DOHH2 (cell line): ENCODE data around the gene AGRN.

Experiments used
- H3F3A ChIP-seq: fragments of 200-600 bp; sonication (generic), shearing (Covaris generic); 2 replicates; pipeline ENCODE4 v1.6.0; 2016; ENCODE audit warnings: antibody characterized with exemption, mild to moderate bottlenecking; ENCODE audit not compliant: control insufficient read depth, insufficient read depth
- H3K27ac ChIP-seq: fragments of 200-600 bp; sonication (generic); 2 replicates; pipeline ENCODE4 v1.5.1; 2014; ENCODE audit warnings: low read depth, mild to moderate bottlenecking, low read length, moderate library complexity
- H3K27me3 ChIP-seq: fragments of 200-600 bp; sonication (generic); 2 replicates; pipeline ENCODE4 v1.6.1; 2014; ENCODE audit warnings: mild to moderate bottlenecking, low read length, mixed read lengths; ENCODE audit not compliant: control insufficient read depth
- H3K36me3 ChIP-seq: fragments of 200-600 bp; sonication (generic); 2 replicates; pipeline ENCODE4 v1.6.1; 2014; ENCODE audit warnings: mild to moderate bottlenecking, low read length, moderate library complexity, mixed read lengths; ENCODE audit not compliant: control insufficient read depth
- H3K4me1 ChIP-seq: fragments of 200-600 bp; sonication (generic); 2 replicates; pipeline ENCODE4 v1.6.1; 2014; ENCODE audit warnings: mild to moderate bottlenecking, low read length, mixed read lengths; ENCODE audit not compliant: control insufficient read depth
- H3K4me2 ChIP-seq: fragments of 200-600 bp; sonication (generic); 2 replicates; pipeline ENCODE4 v1.6.0; 2014; ENCODE audit warnings: mild to moderate bottlenecking, low read length, moderate library complexity
- H3K4me3 ChIP-seq: fragments of 200-600 bp; sonication (generic); 2 replicates; pipeline ENCODE4 v1.5.1; 2014; ENCODE audit warnings: mild to moderate bottlenecking, low read length, mixed read lengths
- H3K79me2 ChIP-seq: fragments of 200-600 bp; sonication (generic); 2 replicates; pipeline ENCODE4 v1.6.1; 2014; ENCODE audit warnings: mild to moderate bottlenecking, low read length, mixed read lengths; ENCODE audit not compliant: control insufficient read depth
- H3K9me2 ChIP-seq: fragments of 200-600 bp; sonication (generic); replicated peaks from 2 replicates; pipeline ENCODE4 v1.6.1; 2014; ENCODE audit warnings: mild to moderate bottlenecking, low read length, mixed read lengths; ENCODE audit not compliant: control insufficient read depth
- H3K9me3 ChIP-seq: fragments of 200-600 bp; sonication (generic); 2 replicates; pipeline ENCODE4 v1.6.1; 2014; ENCODE audit warnings: antibody characterized with exemption, low read length, mixed read lengths; ENCODE audit not compliant: control insufficient read depth, insufficient read depth
- H4K20me1 ChIP-seq: fragments of 200-600 bp; sonication (generic); 2 replicates; pipeline ENCODE4 v1.6.0; 2014; ENCODE audit warnings: low read depth, mild to moderate bottlenecking, antibody characterized with exemption, low read length, moderate library complexity; ENCODE audit not compliant: control insufficient read depth, insufficient read depth
- EZH2phosphoT487 ChIP-seq: fragments of 200-600 bp; sonication (generic); IDR thresholded peaks from 2 replicates; pipeline ENCODE4 v1.6.1; 2017; ENCODE audit warnings: borderline replicate concordance, mild to moderate bottlenecking, antibody characterized with exemption, low read length, moderate library complexity, mixed read lengths
- TF ChIP-seq, protein P1 (sequence below): fragments of 200-600 bp; sonication (generic); IDR thresholded peaks from one replicate; pipeline ENCODE4 v1.5.1; 2014; ENCODE audit warnings: antibody characterized with exemption, mild to moderate bottlenecking, low read depth, low read length; ENCODE audit not compliant: poor library complexity, severe bottlenecking

The AGRN gene

DNA sequence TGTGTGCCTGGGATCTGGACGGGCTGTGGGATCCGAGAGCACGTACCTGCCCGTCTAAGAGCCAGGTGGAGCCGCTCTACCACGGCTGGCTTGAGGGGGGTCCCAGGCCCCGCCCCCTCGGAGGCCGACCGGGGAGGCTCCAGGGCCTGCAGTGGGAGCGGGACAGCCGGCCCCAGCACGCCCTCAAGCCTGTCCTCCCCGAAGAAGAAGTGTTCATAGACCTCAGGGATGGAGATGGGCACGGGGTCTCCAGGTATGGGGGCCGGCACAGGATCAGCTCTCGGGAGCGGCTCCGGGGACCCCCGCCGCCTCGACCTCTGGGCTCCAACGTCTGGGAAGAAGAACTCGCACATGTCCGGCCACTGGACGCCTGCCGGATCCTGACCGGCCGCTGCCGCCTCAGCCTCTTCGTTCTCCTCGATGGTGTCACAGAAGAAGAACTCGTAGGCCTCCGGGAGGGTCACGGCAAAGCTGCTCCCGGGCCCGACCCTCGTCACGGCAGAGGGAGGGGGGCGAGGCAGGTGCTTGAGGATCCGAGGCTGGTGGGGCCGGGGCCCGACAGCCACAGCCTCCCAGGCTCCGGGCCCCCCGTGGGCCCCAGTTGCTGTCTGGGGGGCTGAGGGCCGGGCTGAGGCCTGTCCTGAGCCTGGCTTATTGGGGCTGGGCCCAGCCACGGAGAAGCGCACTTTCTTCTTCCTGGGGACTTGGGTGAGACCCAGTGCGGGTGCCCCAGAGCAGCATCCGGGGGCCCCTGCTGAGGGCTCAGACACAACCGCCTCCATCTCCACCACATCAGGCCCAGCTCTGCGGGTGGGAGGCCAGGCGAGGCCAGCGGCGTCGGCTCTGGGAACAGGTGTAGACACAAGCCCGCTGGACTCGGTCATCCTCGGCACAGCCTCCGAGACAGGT, 40.8 kb upstream of the AGRN start:
- no peaks in the 10 kb centered on the region for H3K27me3 ChIP-seq
- no peak overlapping the region for H3K4me2 ChIP-seq
- no peaks in the 10 kb centered on the region for H3K79me2 ChIP-seq

DNA sequence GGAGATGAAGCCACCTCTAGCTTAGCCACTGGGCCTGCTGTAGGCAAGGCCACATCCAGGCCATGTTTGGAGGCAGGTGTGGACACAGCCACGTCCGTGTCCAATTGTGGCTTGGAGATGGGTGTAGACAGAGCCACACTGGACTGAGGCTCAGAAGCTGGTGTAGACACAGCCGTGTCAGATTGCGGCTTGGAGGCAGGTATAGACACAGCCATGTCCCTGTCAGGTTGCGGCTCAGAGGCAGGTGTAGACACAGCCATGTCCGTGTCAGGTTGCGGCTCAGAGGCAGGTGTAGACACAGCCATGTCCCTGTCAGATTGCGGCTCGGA, 40.2 kb upstream of the AGRN start:
- Histone ChIP-seq H3K36me3 (no peaks in the 10 kb centered on the region), H3K27me3 (no peaks in the 10 kb centered on the region), H3K27ac (no peak overlapping the region)

More for the DNA sequence above, 40.8 kb upstream of the AGRN start:
- TF ChIP-seq, protein P1, sequence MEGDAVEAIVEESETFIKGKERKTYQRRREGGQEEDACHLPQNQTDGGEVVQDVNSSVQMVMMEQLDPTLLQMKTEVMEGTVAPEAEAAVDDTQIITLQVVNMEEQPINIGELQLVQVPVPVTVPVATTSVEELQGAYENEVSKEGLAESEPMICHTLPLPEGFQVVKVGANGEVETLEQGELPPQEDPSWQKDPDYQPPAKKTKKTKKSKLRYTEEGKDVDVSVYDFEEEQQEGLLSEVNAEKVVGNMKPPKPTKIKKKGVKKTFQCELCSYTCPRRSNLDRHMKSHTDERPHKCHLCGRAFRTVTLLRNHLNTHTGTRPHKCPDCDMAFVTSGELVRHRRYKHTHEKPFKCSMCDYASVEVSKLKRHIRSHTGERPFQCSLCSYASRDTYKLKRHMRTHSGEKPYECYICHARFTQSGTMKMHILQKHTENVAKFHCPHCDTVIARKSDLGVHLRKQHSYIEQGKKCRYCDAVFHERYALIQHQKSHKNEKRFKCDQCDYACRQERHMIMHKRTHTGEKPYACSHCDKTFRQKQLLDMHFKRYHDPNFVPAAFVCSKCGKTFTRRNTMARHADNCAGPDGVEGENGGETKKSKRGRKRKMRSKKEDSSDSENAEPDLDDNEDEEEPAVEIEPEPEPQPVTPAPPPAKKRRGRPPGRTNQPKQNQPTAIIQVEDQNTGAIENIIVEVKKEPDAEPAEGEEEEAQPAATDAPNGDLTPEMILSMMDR, result no peak
- TF ChIP-seq EZH2phosphoT487, result no peak
- H4K20me1 ChIP-seq, result no peaks in the 10 kb centered on the region
- H3K4me3 ChIP-seq, result no peak overlapping the region
- H3K36me3 ChIP-seq, result no peaks in the 10 kb centered on the region
- H3K9me2 ChIP-seq, result no peaks in the 10 kb centered on the region
- H3K4me1 ChIP-seq, result peaks cover 3% of the 10 kb centered on the region; the same call in 1 of the 2 replicates
- H3F3A ChIP-seq, result no peaks in the 10 kb centered on the region
- H3K9me3 ChIP-seq, result no peaks in the 10 kb centered on the region
- H3K27ac ChIP-seq, result no peak overlapping the region

DNA sequence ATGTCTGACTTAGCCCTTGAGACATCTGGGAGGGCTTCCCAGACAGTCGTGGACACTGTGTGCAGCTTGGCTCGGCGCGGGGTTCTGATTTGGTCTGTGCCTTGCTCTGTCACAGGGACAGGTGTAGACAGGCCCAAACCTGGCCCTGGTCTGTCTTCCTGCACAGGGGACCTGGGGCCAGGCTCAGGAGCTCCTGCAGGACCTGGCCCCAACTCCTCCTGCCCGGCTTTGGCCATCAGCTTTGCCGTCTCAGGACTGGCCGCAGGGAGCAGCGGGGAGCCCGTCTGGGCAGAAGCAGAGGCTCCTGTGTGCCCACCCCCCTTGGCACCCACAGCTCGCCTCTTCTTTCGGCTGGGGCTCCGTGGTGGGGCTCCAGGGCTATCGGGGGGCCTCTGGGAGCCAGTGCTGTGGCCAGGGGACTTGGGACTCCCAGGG, 39.8 kb upstream of the AGRN start:
- H3K27me3 ChIP-seq, result peaks cover under 1% of the 10 kb centered on the region
- peaks cover 3% of the 10 kb centered on the region; the same call in 1 of the 2 replicates for H3K4me1 ChIP-seq
- H3K4me3 ChIP-seq, result no peak overlapping the region
- no peaks in the 10 kb centered on the region for H3K9me2 ChIP-seq
- TF ChIP-seq, protein P1, result no peak
- no peak for TF ChIP-seq EZH2phosphoT487
- no peak overlapping the region for H3K4me2 ChIP-seq
- no peaks in the 10 kb centered on the region for H3K36me3 ChIP-seq
- no peaks in the 10 kb centered on the region for H3F3A ChIP-seq
- no peaks in the 10 kb centered on the region for H3K9me3 ChIP-seq
- no peaks in the 10 kb centered on the region for H3K79me2 ChIP-seq
- no peak overlapping the region for H3K27ac ChIP-seq
- H4K20me1 ChIP-seq, result no peaks in the 10 kb centered on the region

More for the DNA sequence above, 40.2 kb upstream of the AGRN start:
- H3K79me2 ChIP-seq, result no peaks in the 10 kb centered on the region
- H3K9me2 ChIP-seq, result no peaks in the 10 kb centered on the region
- no peaks in the 10 kb centered on the region for H4K20me1 ChIP-seq
- H3K4me3 ChIP-seq, result no peak overlapping the region
- H3K4me1 ChIP-seq, result peaks cover 3% of the 10 kb centered on the region; the same call in 1 of the 2 replicates
- H3K4me2 ChIP-seq, result no peak overlapping the region
- H3K9me3 ChIP-seq, result no peaks in the 10 kb centered on the region
- no peak for TF ChIP-seq EZH2phosphoT487
- TF ChIP-seq, protein P1, result no peak
- no peaks in the 10 kb centered on the region for H3F3A ChIP-seq
